ENCODE measurements around the gene ADAMTS2. TPM values are rescaled to one million over a fixed set of nuclear protein-coding genes. Genes with fewer than 3 reads are reported as not detected.
"Not testable (repeated sequence)": the region's sequence is repeated elsewhere in the genome, so short reads cannot be mapped to it uniquely, and the experiment has no call there.

The ADAMTS2 gene
- total RNA-seq, 1 donor from 2014 or later: not detected

- Mint-ChIP-seq H3K4me3 (ENCODE audit: low read depth) (no peak overlapping the region), H3K27me3 (ENCODE audit: low read depth) (no peaks in the 10 kb centered on the region), H3K36me3 (ENCODE audit: low read depth) (no peaks in the 10 kb centered on the region), H3K27ac (no peak overlapping the region), H3K4me1 (ENCODE audit: low read depth) (no peaks in the 10 kb centered on the region), H3K9me3 (peaks cover 19% of the 10 kb centered on the region)
- intact Hi-C loops (cut with micrococcal nuclease): no loop called here
- DNase-seq (ENCODE audit: low spot score): no peak
These were observed 121.7 kb downstream of the ADAMTS2 start for GRCh38 chr5:179223528-179223927.

- intact Hi-C loops (cut with micrococcal nuclease): no loop called here
These were observed 122.8 kb downstream of the ADAMTS2 start for GRCh38 chr5:179222246-179223017.

GRCh38 chr5:179221877-179222220 is 123.4 kb downstream of the ADAMTS2 start:
- intact Hi-C loops (cut with micrococcal nuclease): no loop called here
- Mint-ChIP-seq H3K27ac (no peak overlapping the region), H3K4me1 (ENCODE audit: low read depth) (no peaks in the 10 kb centered on the region), H3K36me3 (ENCODE audit: low read depth) (no peaks in the 10 kb centered on the region), H3K9me3 (peaks cover 19% of the 10 kb centered on the region), H3K4me3 (ENCODE audit: low read depth) (no peak overlapping the region), H3K27me3 (ENCODE audit: low read depth) (no peaks in the 10 kb centered on the region)
- DNase-seq (ENCODE audit: low spot score): no peak

More at GRCh38 chr5:179222246-179223017, 122.8 kb downstream of the ADAMTS2 start:
- DNase-seq (ENCODE audit: low spot score): no peak
- no peaks in the 10 kb centered on the region for H3K27me3 Mint-ChIP-seq (ENCODE audit: low read depth)
- no peak overlapping the region for H3K4me3 Mint-ChIP-seq (ENCODE audit: low read depth)
- H3K36me3 Mint-ChIP-seq (ENCODE audit: low read depth): no peaks in the 10 kb centered on the region
- no peaks in the 10 kb centered on the region for H3K4me1 Mint-ChIP-seq (ENCODE audit: low read depth)
- no peak overlapping the region for H3K27ac Mint-ChIP-seq
- H3K9me3 Mint-ChIP-seq: peaks cover 19% of the 10 kb centered on the region

DNA sequence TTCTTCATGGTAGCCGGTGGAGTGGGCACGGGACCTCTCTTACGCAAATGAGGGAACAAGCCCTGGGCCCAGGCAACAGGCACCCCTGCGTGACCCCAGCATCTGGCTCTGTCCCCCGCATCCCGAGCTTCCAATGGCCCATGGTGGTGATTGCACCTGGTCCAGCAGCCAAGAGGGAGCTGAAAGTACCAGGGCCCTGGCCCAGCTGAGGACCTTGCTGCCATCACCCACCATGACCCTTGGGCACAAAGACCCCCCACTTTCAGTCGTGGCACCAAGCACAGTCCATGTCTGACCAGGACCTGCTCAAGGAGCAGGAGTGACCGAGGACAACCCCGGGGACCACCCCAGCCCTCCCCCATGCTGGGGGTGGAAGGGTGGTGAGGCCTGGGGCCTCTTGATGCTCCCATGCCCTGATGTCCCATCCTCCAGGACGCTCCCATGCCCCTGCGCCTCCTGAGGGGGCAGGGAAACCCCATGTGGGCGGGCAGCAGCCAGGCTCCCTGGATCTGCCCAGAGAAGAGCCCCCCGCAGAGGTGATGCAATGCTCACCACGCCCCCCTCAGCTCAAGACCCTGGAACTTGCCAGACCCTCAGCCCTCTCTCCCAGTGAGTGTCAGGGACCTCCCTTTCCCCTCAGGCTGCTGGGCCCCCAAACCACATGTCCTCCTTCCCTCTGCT is 123.9 kb downstream of the ADAMTS2 start:
- Mint-ChIP-seq H3K36me3 (ENCODE audit: low read depth) (no peaks in the 10 kb centered on the region), H3K4me3 (ENCODE audit: low read depth) (no peak overlapping the region), H3K27me3 (ENCODE audit: low read depth) (no peaks in the 10 kb centered on the region), H3K4me1 (ENCODE audit: low read depth) (no peaks in the 10 kb centered on the region), H3K9me3 (peaks cover 19% of the 10 kb centered on the region), H3K27ac (no peak overlapping the region)
- intact Hi-C loops (cut with micrococcal nuclease): no loop called here
- no peak for DNase-seq (ENCODE audit: low spot score)

DNA sequence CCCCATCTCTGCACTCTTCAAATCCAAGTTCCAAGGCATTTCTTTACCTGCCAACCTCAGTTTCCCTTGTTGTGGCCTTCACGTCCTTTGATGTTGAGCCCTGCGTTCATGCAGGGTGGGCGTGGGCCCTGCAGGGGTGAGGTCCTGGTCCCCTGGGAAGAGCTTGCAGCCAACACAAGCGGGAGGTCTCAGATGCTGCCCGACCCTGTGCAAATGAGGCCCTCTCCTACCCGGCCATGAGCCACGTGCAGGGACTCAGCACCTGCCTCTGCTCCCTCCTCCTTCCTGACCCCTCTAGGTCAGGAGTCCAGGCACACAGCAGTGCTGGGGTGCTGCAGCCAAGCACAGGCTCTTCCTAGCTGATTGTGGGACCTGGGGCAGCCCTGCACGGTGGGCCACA is 124.5 kb downstream of the ADAMTS2 start:
- H3K27ac Mint-ChIP-seq: no peak overlapping the region
- no peaks in the 10 kb centered on the region for H3K4me1 Mint-ChIP-seq (ENCODE audit: low read depth)
- H3K9me3 Mint-ChIP-seq: peaks cover 19% of the 10 kb centered on the region
- no peak for DNase-seq (ENCODE audit: low spot score)
- no peak overlapping the region for H3K4me3 Mint-ChIP-seq (ENCODE audit: low read depth)
- no peaks in the 10 kb centered on the region for H3K27me3 Mint-ChIP-seq (ENCODE audit: low read depth)
- intact Hi-C loops (cut with micrococcal nuclease): no loop called here
- no peaks in the 10 kb centered on the region for H3K36me3 Mint-ChIP-seq (ENCODE audit: low read depth)

GRCh38 chr5:179219661-179220620 is 125.3 kb downstream of the ADAMTS2 start:
- H3K4me1 Mint-ChIP-seq (ENCODE audit: low read depth): no peaks in the 10 kb centered on the region
- H3K4me3 Mint-ChIP-seq (ENCODE audit: low read depth): no peak overlapping the region
- H3K36me3 Mint-ChIP-seq (ENCODE audit: low read depth): no peaks in the 10 kb centered on the region
- DNase-seq (ENCODE audit: low spot score): no peak
- intact Hi-C loops (cut with micrococcal nuclease): no loop called here
- H3K27me3 Mint-ChIP-seq (ENCODE audit: low read depth): no peaks in the 10 kb centered on the region
- H3K27ac Mint-ChIP-seq: no peak overlapping the region
- peaks cover 17% of the 10 kb centered on the region for H3K9me3 Mint-ChIP-seq

- Mint-ChIP-seq H3K27me3 (ENCODE audit: low read depth) (no peaks in the 10 kb centered on the region), H3K4me3 (ENCODE audit: low read depth) (no peak overlapping the region), H3K36me3 (ENCODE audit: low read depth) (no peaks in the 10 kb centered on the region), H3K9me3 (peaks cover 11% of the 10 kb centered on the region), H3K27ac (no peak overlapping the region), H3K4me1 (ENCODE audit: low read depth) (no peaks in the 10 kb centered on the region)
- intact Hi-C loops (cut with micrococcal nuclease): no loop called here
- no peak for DNase-seq (ENCODE audit: low spot score)
These were observed 126.3 kb downstream of the ADAMTS2 start for GRCh38 chr5:179218943-179219330.

GRCh38 chr5:179217956-179218942 is 127.0 kb downstream of the ADAMTS2 start:
- no peak for DNase-seq (ENCODE audit: low spot score)
- H3K27ac Mint-ChIP-seq: no peak overlapping the region
- intact Hi-C loops (cut with micrococcal nuclease): no loop called here
- no peaks in the 10 kb centered on the region for H3K4me1 Mint-ChIP-seq (ENCODE audit: low read depth)
- H3K9me3 Mint-ChIP-seq: peaks cover 4% of the 10 kb centered on the region
- H3K4me3 Mint-ChIP-seq (ENCODE audit: low read depth): no peak overlapping the region
- H3K27me3 Mint-ChIP-seq (ENCODE audit: low read depth): no peaks in the 10 kb centered on the region
- H3K36me3 Mint-ChIP-seq (ENCODE audit: low read depth): no peaks in the 10 kb centered on the region

- no peak for DNase-seq (ENCODE audit: low spot score)
- Mint-ChIP-seq H3K4me1 (ENCODE audit: low read depth) (no peaks in the 10 kb centered on the region), H3K27ac (no peak overlapping the region), H3K27me3 (ENCODE audit: low read depth) (no peaks in the 10 kb centered on the region), H3K4me3 (ENCODE audit: low read depth) (no peak overlapping the region), H3K9me3 (no peaks in the 10 kb centered on the region), H3K36me3 (ENCODE audit: low read depth) (no peaks in the 10 kb centered on the region)
- intact Hi-C loops (cut with micrococcal nuclease): no loop called here
These were observed 127.9 kb downstream of the ADAMTS2 start for GRCh38 chr5:179217356-179217755.

DNA sequence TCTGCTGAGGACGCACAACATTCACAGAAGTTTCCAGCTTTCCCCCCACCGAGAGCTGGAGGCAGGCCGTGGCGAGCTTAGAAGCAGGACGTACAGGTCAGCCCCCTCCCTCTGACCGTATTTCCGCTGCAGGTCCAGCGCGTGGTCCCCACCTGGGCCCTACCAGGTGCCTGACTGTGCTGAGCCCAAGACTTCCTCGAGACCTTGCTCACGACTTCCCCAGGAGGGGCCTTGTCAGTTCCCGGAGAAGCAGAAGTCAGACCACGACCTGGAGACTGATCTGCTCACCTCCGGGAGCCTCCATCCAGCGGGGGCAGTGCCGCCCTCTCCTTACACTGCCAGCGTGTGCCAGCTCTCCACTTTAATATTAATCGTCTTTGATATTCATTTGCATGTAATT is 128.9 kb downstream of the ADAMTS2 start:
- H3K9me3 Mint-ChIP-seq; intact Hi-C loops (cut with micrococcal nuclease): not testable (repeated sequence)

DNA sequence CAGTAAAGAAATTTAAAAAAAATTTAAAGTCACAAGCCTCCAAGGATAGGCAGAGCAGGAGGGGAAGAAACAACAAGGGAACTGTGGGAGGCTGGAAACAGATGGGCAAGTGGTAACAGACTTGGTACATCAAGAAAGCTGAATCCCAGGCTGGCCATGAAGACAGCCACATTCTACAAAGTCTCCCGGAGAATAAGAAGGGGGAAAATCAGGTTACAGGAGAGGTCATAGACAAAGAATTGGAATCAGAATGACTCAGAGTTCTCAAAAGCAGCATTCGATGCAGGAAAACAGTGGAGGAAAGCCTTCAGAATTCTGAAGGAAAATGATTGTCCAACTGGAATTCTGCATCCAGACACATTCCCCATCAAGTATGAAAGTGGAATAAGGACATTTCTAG is 129.7 kb downstream of the ADAMTS2 start:
- Mint-ChIP-seq H3K27ac (no peak overlapping the region), H3K4me1 (ENCODE audit: low read depth) (no peaks in the 10 kb centered on the region), H3K9me3 (no peaks in the 10 kb centered on the region), H3K36me3 (ENCODE audit: low read depth) (no peaks in the 10 kb centered on the region), H3K27me3 (ENCODE audit: low read depth) (no peaks in the 10 kb centered on the region), H3K4me3 (ENCODE audit: low read depth) (no peak overlapping the region)
- no peak for DNase-seq (ENCODE audit: low spot score)
- intact Hi-C loops (cut with micrococcal nuclease): no loop called here

More for the DNA sequence above, 128.9 kb downstream of the ADAMTS2 start:
- H3K27me3 Mint-ChIP-seq (ENCODE audit: low read depth); DNase-seq (ENCODE audit: low spot score); H3K36me3 Mint-ChIP-seq (ENCODE audit: low read depth); H3K4me3 Mint-ChIP-seq (ENCODE audit: low read depth); H3K27ac Mint-ChIP-seq; H3K4me1 Mint-ChIP-seq (ENCODE audit: low read depth): not testable (repeated sequence)

GRCh38 chr5:179214678-179215077 is 130.6 kb downstream of the ADAMTS2 start:
- Mint-ChIP-seq H3K27me3 (ENCODE audit: low read depth) (no peaks in the 10 kb centered on the region), H3K36me3 (ENCODE audit: low read depth) (no peaks in the 10 kb centered on the region), H3K27ac (no peak overlapping the region), H3K4me3 (ENCODE audit: low read depth) (no peak overlapping the region), H3K9me3 (no peaks in the 10 kb centered on the region), H3K4me1 (ENCODE audit: low read depth) (no peaks in the 10 kb centered on the region)
- no peak for DNase-seq (ENCODE audit: low spot score)
- intact Hi-C loops (cut with micrococcal nuclease): no loop called here

Data from activated T-helper 2 cell treated with anti-CD3 and anti-CD28 coated beads, Interferon-gamma antibody, Interleukin-2, Interleukin-4, amounts not matched to agents 10 μg/mL and 5 μg/mL and 100 μg/mL, durations not matched to agents 14 hours and 24 hours and 36 hours (primary cell).